Suprapubic skin (tissue), 3 donors: ENCODE measurements around the gene GRM7.

Source experiments
- POLR2AphosphoS5 ChIP-seq, 3 donors: sonication (generic); formaldehyde crosslinking; IDR thresholded peaks; one replicate each; pipeline ENCODE4 v1.6.1; 2017; ENCODE audit warnings: antibody characterized with exemption in 3 of 3
- TF ChIP-seq, protein P1 (sequence below), 2 donors: fragments of 200-600 bp in 1 of 2; fragments of 450-650 bp in 1 of 2; sonication (generic) in 1 of 2; IDR thresholded peaks; one replicate each; pipeline ENCODE4 v1.5.1; 2016 to 2019; ENCODE audit warnings: antibody characterized with exemption in 2 of 2, mild to moderate bottlenecking in 1 of 2, moderate library complexity in 1 of 2

DNA sequence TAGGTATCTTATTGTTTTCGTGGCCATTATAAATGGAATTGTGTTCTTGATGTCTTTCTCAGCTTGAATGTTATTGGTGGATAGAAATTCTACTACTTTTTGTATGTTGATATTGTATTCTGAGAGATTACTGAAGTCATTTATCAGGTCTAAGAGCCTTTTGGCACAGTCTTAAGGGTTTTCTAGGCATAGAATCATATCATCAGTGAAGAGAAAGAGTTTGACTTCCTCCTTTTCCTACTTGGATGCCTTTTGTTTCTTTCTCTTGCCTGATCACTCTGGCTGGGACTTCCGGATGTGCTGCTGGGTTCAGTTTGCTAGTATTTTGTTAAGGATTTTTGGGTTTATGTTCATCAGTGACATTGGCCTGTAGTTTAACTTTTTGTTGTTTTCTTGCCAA, 527.1 kb downstream of the GRM7 start:
- TF ChIP-seq, protein P1, sequence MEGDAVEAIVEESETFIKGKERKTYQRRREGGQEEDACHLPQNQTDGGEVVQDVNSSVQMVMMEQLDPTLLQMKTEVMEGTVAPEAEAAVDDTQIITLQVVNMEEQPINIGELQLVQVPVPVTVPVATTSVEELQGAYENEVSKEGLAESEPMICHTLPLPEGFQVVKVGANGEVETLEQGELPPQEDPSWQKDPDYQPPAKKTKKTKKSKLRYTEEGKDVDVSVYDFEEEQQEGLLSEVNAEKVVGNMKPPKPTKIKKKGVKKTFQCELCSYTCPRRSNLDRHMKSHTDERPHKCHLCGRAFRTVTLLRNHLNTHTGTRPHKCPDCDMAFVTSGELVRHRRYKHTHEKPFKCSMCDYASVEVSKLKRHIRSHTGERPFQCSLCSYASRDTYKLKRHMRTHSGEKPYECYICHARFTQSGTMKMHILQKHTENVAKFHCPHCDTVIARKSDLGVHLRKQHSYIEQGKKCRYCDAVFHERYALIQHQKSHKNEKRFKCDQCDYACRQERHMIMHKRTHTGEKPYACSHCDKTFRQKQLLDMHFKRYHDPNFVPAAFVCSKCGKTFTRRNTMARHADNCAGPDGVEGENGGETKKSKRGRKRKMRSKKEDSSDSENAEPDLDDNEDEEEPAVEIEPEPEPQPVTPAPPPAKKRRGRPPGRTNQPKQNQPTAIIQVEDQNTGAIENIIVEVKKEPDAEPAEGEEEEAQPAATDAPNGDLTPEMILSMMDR (IDR thresholded peaks at IDR 0.05): no peak
- no peak for TF ChIP-seq POLR2AphosphoS5 (IDR thresholded peaks at IDR 0.05)
